ENCODE measurements around the gene COL24A1.
"Not testable (repeated sequence)": the region's sequence is repeated elsewhere in the genome, so short reads cannot be mapped to it uniquely, and the experiment has no call there.

- TF ChIP-seq CTCF (optimal IDR thresholded peaks at IDR 0.05 in 1 of 3, IDR thresholded peaks at IDR 0.05 in 1 of 3, conservative IDR thresholded peaks at IDR 0.05 in 1 of 3; ENCODE audit: extremely low read depth in 1 of 3, insufficient read depth in 2 of 3, low read length in 3 of 3); EZH2 (IDR thresholded peaks at IDR 0.05; ENCODE audit: low read length): not testable (repeated sequence)
Measured at GRCh38 chr1:86111590-86111989, 45.0 kb downstream of the COL24A1 start.

Measured in keratinocyte (primary cell).